Fibroblast of skin of right quadriceps (primary cell): ENCODE data around the gene SYTL5.
A peak's percentile ranks its signal among the peaks of the same experiment; 100 is the strongest.

Source experiments
- DNase-seq: peaks from one replicate; pipeline ENCODE4 v3.0.0-alpha.2; 2013

Gene SYTL5

GRCh38 chrX:38151441-38151840, 145.1 kb downstream of the SYTL5 start:
- peak; percentile 91 for DNase-seq

DNA sequence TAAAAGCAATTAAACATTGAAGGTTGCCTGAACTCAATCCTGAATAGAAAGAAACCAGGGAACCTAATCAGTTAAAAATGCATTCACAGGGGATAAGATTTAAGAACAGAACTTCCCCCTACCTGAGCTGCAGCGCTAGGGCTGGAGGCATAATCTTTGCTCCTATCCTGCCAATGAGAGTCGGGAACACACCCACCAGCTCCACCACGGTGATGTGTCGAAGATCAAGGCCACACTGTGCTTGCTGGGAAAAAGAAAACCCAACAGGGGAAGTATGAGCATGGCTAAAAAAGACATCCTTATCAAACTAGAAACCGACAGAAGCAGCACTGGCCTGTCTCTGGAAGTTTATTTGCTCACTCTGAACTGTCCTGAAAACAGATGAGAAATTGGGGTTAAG, 148.0 kb downstream of the SYTL5 start:
- DNase-seq = no peak

DNA sequence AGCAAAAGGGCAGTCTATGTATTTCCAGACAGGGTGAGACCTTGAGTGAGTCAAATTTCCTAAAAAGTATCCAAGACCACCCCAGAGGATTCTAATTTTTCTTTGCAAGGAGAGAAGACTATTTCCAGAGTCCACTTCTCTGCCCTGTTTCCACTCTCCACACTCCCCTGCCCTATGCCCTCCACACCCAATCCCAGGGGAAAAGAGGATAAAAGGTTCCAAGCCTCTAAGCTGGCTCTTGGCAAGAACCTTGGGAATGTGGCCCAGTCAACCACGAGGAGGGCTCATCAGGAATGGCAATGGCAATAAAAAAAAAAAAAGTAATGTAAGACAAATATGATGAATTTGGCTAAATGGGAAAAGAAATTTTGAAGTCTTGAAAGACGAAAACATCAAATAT, 148.5 kb downstream of the SYTL5 start:
- no peak for DNase-seq

GRCh38 chrX:38156838-38157237, 150.5 kb downstream of the SYTL5 start:
- no peak for DNase-seq

GRCh38 chrX:38163193-38163592, 156.8 kb downstream of the SYTL5 start:
- DNase-seq = no peak

GRCh38 chrX:38165023-38165422, 158.7 kb downstream of the SYTL5 start:
- DNase-seq = no peak

DNA sequence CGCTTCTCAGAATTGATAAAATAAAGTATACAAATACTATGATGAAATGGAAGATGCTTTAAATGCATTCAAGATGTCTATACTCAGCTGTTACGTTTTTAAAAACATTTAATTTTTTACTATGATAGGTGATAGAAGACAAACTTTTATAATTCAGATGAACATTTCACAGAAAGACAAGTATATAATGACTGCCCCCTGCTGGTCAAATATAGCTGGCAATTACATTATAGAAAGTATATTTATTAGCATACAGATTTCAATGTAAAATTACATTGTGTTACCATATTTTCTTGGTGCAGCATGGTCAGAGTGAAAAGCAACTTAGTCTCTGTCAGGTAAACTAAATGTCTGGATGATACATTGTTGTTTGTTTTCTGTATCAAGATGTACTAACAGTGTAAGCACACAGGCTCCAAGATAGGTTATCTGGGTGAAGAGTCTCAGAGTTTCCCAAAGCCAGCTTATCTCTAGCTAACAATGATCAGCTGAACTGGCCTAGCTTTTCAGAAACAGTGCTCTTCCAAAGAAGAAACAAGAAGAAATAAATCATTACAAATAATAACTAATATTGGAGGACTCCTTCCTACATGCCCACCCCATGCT, 160.2 kb downstream of the SYTL5 start:
- DNase-seq = peak; percentile 19

- DNase-seq = no peak
Measured at GRCh38 chrX:38170556-38170955, 164.2 kb downstream of the SYTL5 start.

DNA sequence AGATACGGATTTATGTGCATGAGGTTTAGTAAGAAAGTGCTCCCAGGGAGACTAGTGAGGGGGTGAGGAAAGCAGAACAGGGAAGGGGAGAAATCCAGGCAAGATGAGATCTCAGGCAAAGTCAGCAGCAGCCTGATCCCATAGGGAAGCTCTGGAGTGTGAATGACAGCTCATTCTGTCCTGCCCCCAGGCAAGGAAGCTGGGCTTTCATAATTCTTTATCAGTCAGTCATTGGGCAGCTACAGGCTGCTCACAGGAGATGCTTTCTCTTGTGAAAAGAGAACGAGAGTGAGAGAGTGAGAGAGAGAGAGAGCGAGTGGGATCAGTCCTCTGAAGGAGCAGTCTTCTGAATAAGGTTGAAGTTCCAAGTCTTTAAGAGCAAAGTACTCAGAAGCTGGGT, 166.2 kb downstream of the SYTL5 start:
- DNase-seq = no peak

- DNase-seq = peak; percentile 23
Measured at GRCh38 chrX:38175139-38175538, 168.8 kb downstream of the SYTL5 start.

- no peak for DNase-seq
Measured at GRCh38 chrX:38178396-38178795, 172.0 kb downstream of the SYTL5 start.
